A549 (cell line): ENCODE measurements around the gene MED6. TPM values are rescaled to one million over a fixed set of nuclear protein-coding genes. Genes with fewer than 3 reads are reported as not detected.

Source experiments
- ATAC-seq, 2 experiments: fragments of 200-7000 bp in 1 of 2; fragments of >200 bp in 1 of 2; cut with Nextera tagmentation in 1 of 2; cut with Tn5 transposase in 1 of 2; 3 replicates each; pipeline versions ENCODE4 v1.8.0 to v1.9.1; 2018 to 2020; ENCODE audit warnings: mild to moderate bottlenecking in 1 of 2, moderate library complexity in 1 of 2
- CTCF ChIA-PET: fragments of 300-600 bp; sonication (Branson Sonifier 250); formaldehyde crosslinking; extraction: SDS; loops from one replicate; lab custom pipeline; 2021; ENCODE audit warnings: antibody characterized with exemption, inconsistent platforms; lab: Yijun Ruan, JAX
- POLR2A ChIA-PET: fragments of 350-600 bp; formaldehyde crosslinking; extraction: SDS; loops from one replicate; lab custom pipeline; 2021; ENCODE audit warnings: antibody characterized with exemption, inconsistent platforms; lab: Yijun Ruan, JAX
- DNase-seq, 2 experiments: peaks; one replicate each; pipeline versions ENCODE4 v3.0.0 to v3.0.0-alpha.2; 2011 to 2016; ENCODE audit warnings: low read depth in 1 of 2, low spot score in 1 of 2
- FAIRE-seq: peaks from 2 replicates; lab custom pipeline; 2011; peaks lifted over from hg19 to GRCh38; lab: Jason Lieb, UNC
- H3K27ac ChIP-seq, 2 experiments: fragments of >200 bp; sonication (Bioruptor Twin); formaldehyde crosslinking; 3 replicates each; pipeline ENCODE4 v1.5.1; 2016 to 2017
- H3K4me1 ChIP-seq: fragments of >200 bp; sonication (Bioruptor Twin); formaldehyde crosslinking; 3 replicates; pipeline ENCODE4 v1.6.1; 2016
- H3K4me2 ChIP-seq: fragments of >200 bp; sonication (Bioruptor Twin); formaldehyde crosslinking; 3 replicates; pipeline ENCODE4 v1.6.1; 2016
- H3K4me3 ChIP-seq: fragments of >200 bp; sonication (Bioruptor Twin); formaldehyde crosslinking; 3 replicates; pipeline ENCODE4 v1.5.1; 2016
- H3K9me3 ChIP-seq: fragments of >200 bp; sonication (Bioruptor Twin); formaldehyde crosslinking; 3 replicates; pipeline ENCODE4 v1.6.1; 2016
- ATOH8 ChIP-seq: fragments of 250-450 bp; sonication (Bioruptor Pico); IDR thresholded peaks from 2 replicates; pipeline ENCODE4 v1.5.0; 2020; ENCODE audit warnings: low read depth, mild to moderate bottlenecking, moderate library complexity
- BCL3 ChIP-seq: fragments of >200 bp; sonication (Bioruptor Twin); formaldehyde crosslinking; IDR thresholded peaks from 3 replicates; pipeline ENCODE4 v1.6.1; 2016
- CBX2 ChIP-seq: fragments of 200-600 bp; sonication (generic); IDR thresholded peaks from 2 replicates; pipeline ENCODE4 v1.6.1; 2016; ENCODE audit warnings: low read depth, mild to moderate bottlenecking, borderline replicate concordance
- CEBPB ChIP-seq, 2 experiments: fragments of >200 bp in 1 of 2; sonication (Bioruptor Twin) in 1 of 2; formaldehyde crosslinking in 1 of 2; IDR thresholded peaks; 2 replicates each; pipeline ENCODE4 v1.6.1; 2012 to 2016
- CHD4 ChIP-seq: fragments of 200-600 bp; sonication (generic); IDR thresholded peaks from 2 replicates; pipeline ENCODE4 v1.6.1; 2016; ENCODE audit warnings: antibody characterized with exemption, mild to moderate bottlenecking, borderline replicate concordance
- EHF ChIP-seq: fragments of 250-450 bp; sonication (Bioruptor Pico); IDR thresholded peaks from 2 replicates; pipeline ENCODE4 v1.5.0; 2020; ENCODE audit warnings: mild to moderate bottlenecking
- EHMT2 ChIP-seq: fragments of 200-600 bp; sonication (generic); IDR thresholded peaks from 2 replicates; pipeline ENCODE4 v1.6.1; 2016; ENCODE audit warnings: antibody characterized with exemption, low read depth, mild to moderate bottlenecking, moderate library complexity
- ELK1 ChIP-seq: fragments of 150-350 bp; IDR thresholded peaks from 2 replicates; pipeline ENCODE4 v1.6.1; 2014; ENCODE audit warnings: low read depth, mild to moderate bottlenecking, low read length
- FOSL2 ChIP-seq, 2 experiments: fragments of 450-650 bp in 1 of 2; fragments of >200 bp in 1 of 2; sonication (Bioruptor Twin) in 1 of 2; formaldehyde crosslinking; IDR thresholded peaks; 2 replicates each; pipeline versions ENCODE4 v1.5.0 to v1.6.1; 2016 to 2020; ENCODE audit warnings: mild to moderate bottlenecking in 1 of 2, moderate library complexity in 1 of 2
- HES2 ChIP-seq: fragments of >200 bp; sonication (Bioruptor Twin); formaldehyde crosslinking; IDR thresholded peaks from 2 replicates; pipeline ENCODE4 v1.6.1; 2016
- HEYL ChIP-seq: fragments of 250-450 bp; sonication (Bioruptor Pico); IDR thresholded peaks from 2 replicates; pipeline ENCODE4 v1.8.0; 2021; ENCODE audit warnings: mild to moderate bottlenecking, moderate library complexity
- HOXA7 ChIP-seq: fragments of 250-450 bp; sonication (Bioruptor Pico); IDR thresholded peaks from 2 replicates; pipeline ENCODE4 v1.5.0; 2020; ENCODE audit warnings: mild to moderate bottlenecking, moderate library complexity
- HOXB13 ChIP-seq: fragments of 250-450 bp; sonication (Bioruptor Pico); IDR thresholded peaks from 2 replicates; pipeline ENCODE4 v1.5.0; 2020; ENCODE audit warnings: low read depth, mild to moderate bottlenecking, moderate library complexity
- JUNB ChIP-seq: fragments of >200 bp; sonication (Bioruptor Twin); formaldehyde crosslinking; IDR thresholded peaks from 2 replicates; pipeline ENCODE4 v1.6.1; 2016
- KDM5A ChIP-seq: fragments of 200-600 bp; sonication (generic); IDR thresholded peaks from 2 replicates; pipeline ENCODE4 v1.6.1; 2016; ENCODE audit warnings: antibody characterized with exemption, mild to moderate bottlenecking
- MYC ChIP-seq: IDR thresholded peaks from 2 replicates; pipeline ENCODE4 v1.6.1; 2012; ENCODE audit warnings: mild to moderate bottlenecking, inconsistent platforms, low read length, improper control_type of control experiment, borderline replicate concordance
- NR3C1 ChIP-seq: fragments of >200 bp; sonication (Bioruptor Twin); formaldehyde crosslinking; IDR thresholded peaks from 3 replicates; pipeline ENCODE4 v1.6.1; 2017
- PHF8 ChIP-seq: fragments of 200-600 bp; sonication (generic); IDR thresholded peaks from 2 replicates; pipeline ENCODE4 v1.6.1; 2016; ENCODE audit warnings: low read depth, mild to moderate bottlenecking, antibody characterized with exemption, moderate library complexity, borderline replicate concordance
- RAD21 ChIP-seq, 2 experiments: fragments of >200 bp in 1 of 2; sonication (Bioruptor Twin) in 1 of 2; formaldehyde crosslinking in 1 of 2; IDR thresholded peaks in 1 of 2; conservative IDR thresholded peaks in 1 of 2; 2 replicates in 1 of 2; 3 replicates in 1 of 2; pipeline ENCODE4 v1.6.1; 2012 to 2018; ENCODE audit warnings: inconsistent platforms in 1 of 2
- RARB ChIP-seq: fragments of 250-450 bp; sonication (Bioruptor Pico); IDR thresholded peaks from 2 replicates; pipeline ENCODE4 v1.8.0; 2021; ENCODE audit warnings: mild to moderate bottlenecking, moderate library complexity
- SMC3 ChIP-seq: fragments of >200 bp; sonication (Bioruptor Twin); formaldehyde crosslinking; IDR thresholded peaks from 3 replicates; pipeline ENCODE4 v1.6.1; 2018; ENCODE audit warnings: inconsistent platforms
- TP53 ChIP-seq: fragments of 250-450 bp; sonication (Bioruptor Pico); IDR thresholded peaks from 2 replicates; pipeline ENCODE4 v1.5.0; 2021; ENCODE audit warnings: mild to moderate bottlenecking, moderate library complexity
- WGBS: methylation state at CpG from one replicate; pipeline ENCODE4 v1.1.6; 2017; ENCODE audit errors: missing lambda C conversion rate; 5-methylcytosine and 5-hydroxymethylcytosine counted together
- polyA plus RNA-seq, 4 experiments: library from polyadenylated mRNA; depleted of rRNA in 3 of 4; stranded (reverse); fragments of >200 nt; fragmentation: RNase III in 1 of 4; extraction: RNeasy Plus Mini Kit Qiagen cat#74134 plus additional on column Dnase treatment in 1 of 4; gene quantifications; 2 replicates in 3 of 4; 3 replicates in 1 of 4; pipeline ENCODE4 v1.2.3, GENCODE V29; 2011 to 2017

Gene MED6
- polyA plus RNA-seq, 2 of the 4 experiments (the other 2 are of a cell fraction): 47.5 to 85.5 TPM

DNA sequence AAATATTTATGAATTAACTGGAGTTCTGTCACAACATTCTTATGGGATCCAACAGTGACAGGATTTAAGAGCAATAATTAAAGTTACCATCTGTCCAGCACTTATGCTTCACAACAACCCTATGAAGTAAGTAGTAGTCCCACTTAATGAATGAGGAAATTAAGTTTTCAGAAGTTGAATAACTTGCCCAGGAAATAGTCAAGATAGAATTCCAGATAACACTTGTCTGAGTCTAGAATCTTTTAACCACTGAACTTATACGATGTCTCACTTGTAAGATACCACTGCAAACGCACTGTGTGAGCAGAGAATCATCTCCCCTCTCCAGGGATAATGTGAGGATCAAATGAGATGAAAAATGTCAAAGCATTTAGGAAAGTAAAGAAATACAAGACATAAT, 38.0 kb upstream of the MED6 start:
- H3K4me3 ChIP-seq: no peak overlapping the region
- CTCF ChIA-PET: interaction anchor here (1.3 kb wide), 1 partner anchor 17 kb away, joined by 3 read pairs; no protein-coding TSS in a partner anchor
- DNase-seq: no peak
- H3K4me2 ChIP-seq: no peak overlapping the region
- FAIRE-seq: no peak
- H3K9me3 ChIP-seq: peaks cover 14% of the 10 kb centered on the region
- TF ChIP-seq HOXB13 (CRISPR knock-in tag) (no peak), BCL3 (no peak), SMC3 (no peak), TP53 (CRISPR knock-in tag) (no peak), CEBPB (IDR thresholded peaks at IDR 0.05) (no peak), RAD21 (conservative IDR thresholded peaks at IDR 0.05 in 1 of 2, IDR thresholded peaks at IDR 0.05 in 1 of 2) (no peak), FOSL2 (IDR thresholded peaks at IDR 0.05) (no peak), FOSL2 (CRISPR knock-in tag; IDR thresholded peaks at IDR 0.05) (no peak), ELK1 (no peak), PHF8 (no peak), RARB (CRISPR knock-in tag) (no peak), JUNB (no peak), CHD4 (no peak), EHF (CRISPR knock-in tag) (no peak)
- 50% methylated on average over 2 of the region's 2 CpGs for WGBS
- POLR2A ChIA-PET: no interaction called here
- no peak overlapping the region for H3K27ac ChIP-seq
- peaks cover 11% of the 10 kb centered on the region; the same call in 1 of the 3 replicates for H3K4me1 ChIP-seq
- ATAC-seq: no peak

- CTCF ChIA-PET: interaction anchor here (1.0 to 1.4 kb wide), 2 partner anchors 10 to 34 kb away, joined by 3 read pairs; no protein-coding TSS in a partner anchor
- WGBS: 83% methylated on average over 6 of the region's 6 CpGs
- no peak for TF ChIP-seq HEYL (CRISPR knock-in tag)
- no peak for TF ChIP-seq FOSL2 (IDR thresholded peaks at IDR 0.05)
- TF ChIP-seq FOSL2 (CRISPR knock-in tag; IDR thresholded peaks at IDR 0.05): peak; percentile 48; the same call in 1 of the 2 replicates
- TF ChIP-seq, all 56 proteins: peak for 1
- FAIRE-seq (peak; percentile 49), ATAC-seq (no peak), DNase-seq (peak in 1 of 2 experiments; percentile 29)
- POLR2A ChIA-PET: no interaction called here
- Histone ChIP-seq H3K27ac (no peak overlapping the region), H3K4me2 (no peak overlapping the region), H3K9me3 (peaks cover 14% of the 10 kb centered on the region), H3K4me1 (peaks cover 4% of the 10 kb centered on the region; the same call in 1 of the 3 replicates), H3K4me3 (no peak overlapping the region)
Measured at GRCh38 chr14:70635971-70636595, 35.6 kb upstream of the MED6 start.

DNA sequence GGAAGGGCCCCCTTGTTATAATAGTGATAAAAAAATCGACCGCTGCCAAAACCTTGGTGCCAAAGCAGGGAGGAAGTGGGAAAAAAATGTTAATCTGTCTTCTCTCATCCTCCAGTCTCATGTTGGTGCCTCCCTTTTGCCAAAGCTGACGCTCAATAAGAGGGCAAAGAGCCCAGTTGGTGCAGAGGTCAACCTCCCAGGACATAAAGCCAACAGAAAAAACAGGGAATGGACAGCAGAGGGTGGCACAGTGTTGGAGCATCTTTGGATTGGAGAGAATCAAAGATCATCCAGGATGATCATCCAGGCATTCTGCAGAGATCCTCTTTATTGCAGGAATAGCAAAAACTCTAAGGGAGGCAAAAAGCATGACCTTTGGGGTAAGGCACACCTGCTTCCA, 31.5 kb upstream of the MED6 start:
- ATAC-seq: no peak
- DNase-seq: no peak
- Histone ChIP-seq H3K4me2 (no peak overlapping the region), H3K9me3 (peaks cover 23% of the 10 kb centered on the region), H3K27ac (no peak overlapping the region), H3K4me1 (no peaks in the 10 kb centered on the region), H3K4me3 (no peak overlapping the region)
- FAIRE-seq: no peak
- no peak for TF ChIP-seq EHF (CRISPR knock-in tag)
- TF ChIP-seq HES2: no peak
- no peak for TF ChIP-seq BCL3
- no peak for TF ChIP-seq HOXA7 (CRISPR knock-in tag)
- no peak for TF ChIP-seq NR3C1
- no peak for TF ChIP-seq MYC
- TF ChIP-seq EHMT2: no peak
- no peak for TF ChIP-seq CBX2
- TF ChIP-seq ATOH8: no peak
- no peak for TF ChIP-seq KDM5A
- 43% methylated on average over 3 of the region's 3 CpGs for WGBS
- ChIA-PET POLR2A (no interaction called here), CTCF (interaction anchor here (0.9 to 1.9 kb wide), 2 partner anchors 9 to 11 kb away, joined by 3 to 5 read pairs; no protein-coding TSS in a partner anchor)
